WTC11 (cell line): ENCODE data around the gene RSPO4. TPM values are rescaled to one million over a fixed set of nuclear protein-coding genes. Genes with fewer than 3 reads are reported as not detected.

Source experiments
- ATAC-seq: fragments of 200-7000 bp; cut with Tn5 transposase; 2 replicates; pipeline ENCODE4 v1.10.0; 2021; ENCODE audit warnings: mild to moderate bottlenecking, moderate library complexity
- CTCF ChIA-PET: fragments of 300-600 bp; sonication (Branson Sonifier 250); formaldehyde crosslinking; loops from one replicate; lab custom pipeline; 2021; ENCODE audit warnings: antibody characterized with exemption; lab: Charles Lee
- POLR2A ChIA-PET: fragments of 350-600 bp; sonication (Branson Sonifier 250); formaldehyde crosslinking; loops from one replicate; lab custom pipeline; 2021; ENCODE audit warnings: antibody characterized with exemption; lab: Charles Lee
- DNase-seq: peaks from one replicate; pipeline ENCODE4 v3.0.0; 2021; ENCODE audit warnings: low spot score
- H3K27ac Mint-ChIP-seq: 2 replicates; pipeline ENCODE4 v1.8.0; 2021; ENCODE audit warnings: mixed read lengths
- H3K27me3 Mint-ChIP-seq: 2 replicates; pipeline ENCODE4 v1.8.0; 2021; ENCODE audit warnings: low read depth, mild to moderate bottlenecking, moderate library complexity, mixed read lengths
- H3K36me3 Mint-ChIP-seq: 2 replicates; pipeline ENCODE4 v1.8.0; 2021; ENCODE audit warnings: mixed read lengths
- H3K4me1 Mint-ChIP-seq: 2 replicates; pipeline ENCODE4 v1.8.0; 2022; ENCODE audit warnings: mixed read lengths
- H3K4me3 Mint-ChIP-seq: 2 replicates; pipeline ENCODE4 v1.8.0; 2021; ENCODE audit warnings: mild to moderate bottlenecking, moderate library complexity, mixed read lengths
- H3K9me3 Mint-ChIP-seq: 2 replicates; pipeline ENCODE4 v1.8.0; 2021; ENCODE audit warnings: mixed read lengths
- AR ChIP-seq: fragments of 250-450 bp; sonication (Bioruptor Pico); IDR thresholded peaks from 2 replicates; pipeline ENCODE4 v1.9.0; 2021; ENCODE audit warnings: mild to moderate bottlenecking
- ATF2 ChIP-seq: sonication (generic); formaldehyde crosslinking; IDR thresholded peaks from 2 replicates; pipeline ENCODE4 v1.8.1; 2022; ENCODE audit warnings: low read depth, missing genetic modification reagents, borderline replicate concordance
- ERG ChIP-seq: fragments of 250-450 bp; sonication (Bioruptor Pico); IDR thresholded peaks from 2 replicates; pipeline ENCODE4 v1.8.0; 2021; ENCODE audit warnings: mild to moderate bottlenecking
- ESRRA ChIP-seq: sonication (generic); formaldehyde crosslinking; IDR thresholded peaks from 2 replicates; pipeline ENCODE4 v1.8.1; 2022; ENCODE audit warnings: mild to moderate bottlenecking, missing genetic modification reagents, borderline replicate concordance
- FOXJ3 ChIP-seq: sonication (generic); formaldehyde crosslinking; IDR thresholded peaks from 2 replicates; pipeline ENCODE4 v1.9.0; 2021; ENCODE audit warnings: missing genetic modification reagents, mild to moderate bottlenecking, borderline replicate concordance
- GRHL2 ChIP-seq: fragments of 250-450 bp; sonication (Bioruptor Pico); IDR thresholded peaks from 2 replicates; pipeline ENCODE4 v1.8.0; 2022; ENCODE audit warnings: mild to moderate bottlenecking, moderate library complexity; ENCODE audit not compliant: insufficient replicate concordance, severe bottlenecking
- GTF2I ChIP-seq: fragments of 250-450 bp; sonication (Bioruptor Pico); conservative IDR thresholded peaks from 2 replicates; pipeline ENCODE4 v1.4.0; 2021; ENCODE audit warnings: mild to moderate bottlenecking
- IRF2 ChIP-seq: sonication (generic); formaldehyde crosslinking; IDR thresholded peaks from 2 replicates; pipeline ENCODE4 v1.8.0; 2022; ENCODE audit warnings: low read depth, missing genetic modification reagents, borderline replicate concordance
- MLX ChIP-seq: sonication (generic); formaldehyde crosslinking; IDR thresholded peaks from 2 replicates; pipeline ENCODE4 v1.8.1; 2023; ENCODE audit warnings: mild to moderate bottlenecking, missing genetic modification reagents, moderate library complexity
- NFATC4 ChIP-seq: fragments of 250-450 bp; sonication (Bioruptor Pico); IDR thresholded peaks from 2 replicates; pipeline ENCODE4 v1.9.0; 2021; ENCODE audit warnings: mild to moderate bottlenecking
- PRRX2 ChIP-seq: fragments of 250-450 bp; sonication (Bioruptor Pico); IDR thresholded peaks from 2 replicates; pipeline ENCODE4 v1.8.0; 2021; ENCODE audit warnings: mild to moderate bottlenecking
- RELA ChIP-seq: sonication (generic); formaldehyde crosslinking; IDR thresholded peaks from 2 replicates; pipeline ENCODE4 v1.8.1; 2022; ENCODE audit warnings: missing genetic modification reagents, mild to moderate bottlenecking, borderline replicate concordance
- SMAD4 ChIP-seq: sonication (generic); formaldehyde crosslinking; IDR thresholded peaks from 2 replicates; pipeline ENCODE4 v1.8.0; 2022; ENCODE audit warnings: mild to moderate bottlenecking, missing genetic modification reagents
- STAT6 ChIP-seq: sonication (generic); formaldehyde crosslinking; conservative IDR thresholded peaks from 2 replicates; pipeline ENCODE4 v1.8.1; 2023; ENCODE audit warnings: mild to moderate bottlenecking, low read depth, missing genetic modification reagents, moderate library complexity
- TEAD1 ChIP-seq: sonication (generic); formaldehyde crosslinking; IDR thresholded peaks from 2 replicates; pipeline ENCODE4 v1.8.0; 2022; ENCODE audit warnings: mild to moderate bottlenecking, missing genetic modification reagents
- USF2 ChIP-seq: sonication (generic); formaldehyde crosslinking; IDR thresholded peaks from 2 replicates; pipeline ENCODE4 v1.8.1; 2023; ENCODE audit warnings: mild to moderate bottlenecking, missing genetic modification reagents, moderate library complexity
- ZNF532 ChIP-seq: fragments of 250-450 bp; sonication (Bioruptor Pico); IDR thresholded peaks from 2 replicates; pipeline ENCODE4 v1.9.0; 2021; ENCODE audit warnings: mild to moderate bottlenecking, borderline replicate concordance
- ZNF671 ChIP-seq: fragments of 250-450 bp; sonication (Bioruptor Pico); IDR thresholded peaks from 2 replicates; pipeline ENCODE4 v1.8.0; 2021; ENCODE audit warnings: mild to moderate bottlenecking
- total RNA-seq: library from RNA; stranded (reverse); gene quantifications from 3 replicates; pipeline ENCODE4 v1.2.3, GENCODE V29; 2021

Gene RSPO4
- total RNA-seq, 1 experiment from 2014 or later: 4.5 TPM

GRCh38 chr20:995170-995569, 6.9 kb downstream of the RSPO4 start:
- no peak overlapping the region for H3K27ac Mint-ChIP-seq
- peaks cover 6% of the 10 kb centered on the region for H3K27me3 Mint-ChIP-seq
- ChIA-PET CTCF (interaction anchor here (1.0 kb wide), 1 partner anchor 113 kb away, joined by 3 read pairs; no protein-coding TSS in a partner anchor), POLR2A (no interaction called here)
- no peaks in the 10 kb centered on the region; the same call in 1 of the 2 replicates for H3K4me1 Mint-ChIP-seq
- no peak for DNase-seq
- H3K9me3 Mint-ChIP-seq: no peaks in the 10 kb centered on the region
- no peaks in the 10 kb centered on the region for H3K36me3 Mint-ChIP-seq
- ATAC-seq: no peak
- no peak for TF ChIP-seq ZNF671 (CRISPR knock-in tag)
- TF ChIP-seq ATF2 (CRISPR knock-in tag): no peak
- no peak for TF ChIP-seq USF2 (CRISPR knock-in tag)
- no peak for TF ChIP-seq PRRX2 (CRISPR knock-in tag)
- no peak for TF ChIP-seq ZNF532 (CRISPR knock-in tag)
- TF ChIP-seq NFATC4 (CRISPR knock-in tag): no peak
- TF ChIP-seq FOXJ3 (CRISPR knock-in tag): no peak
- no peak for TF ChIP-seq GRHL2 (CRISPR knock-in tag)
- no peak for TF ChIP-seq MLX (CRISPR knock-in tag)
- no peak for TF ChIP-seq GTF2I (CRISPR knock-in tag)
- TF ChIP-seq RELA (CRISPR knock-in tag): no peak
- no peak for TF ChIP-seq SMAD4
- no peak for TF ChIP-seq TEAD1 (CRISPR knock-in tag)
- no peak overlapping the region for H3K4me3 Mint-ChIP-seq

- no peaks in the 10 kb centered on the region for H3K9me3 Mint-ChIP-seq
- ChIA-PET POLR2A (no interaction called here), CTCF (no interaction called here)
- no peaks in the 10 kb centered on the region; the same call in 1 of the 2 replicates for H3K27me3 Mint-ChIP-seq
- ATAC-seq (no peak), DNase-seq (no peak)
- H3K27ac Mint-ChIP-seq: no peak overlapping the region
- H3K36me3 Mint-ChIP-seq: no peaks in the 10 kb centered on the region
- no peak overlapping the region for H3K4me3 Mint-ChIP-seq
- no peaks in the 10 kb centered on the region; the same call in 1 of the 2 replicates for H3K4me1 Mint-ChIP-seq
- no peak for TF ChIP-seq IRF2 (CRISPR knock-in tag)
- no peak for TF ChIP-seq AR (CRISPR knock-in tag)
- TF ChIP-seq GRHL2 (CRISPR knock-in tag): no peak
- no peak for TF ChIP-seq RELA (CRISPR knock-in tag)
- TF ChIP-seq ERG (CRISPR knock-in tag): no peak
- TF ChIP-seq ESRRA (CRISPR knock-in tag): no peak
- no peak for TF ChIP-seq STAT6 (CRISPR knock-in tag)
Observed at GRCh38 chr20:992801-993535, 9.1 kb downstream of the RSPO4 start.
